HG03442 (cell line): ENCODE data around the gene COG1.
"Not testable (repeated sequence)": the region's sequence is repeated elsewhere in the genome, so short reads cannot be mapped to it uniquely, and the experiment has no call there.

Source experiments
- ATAC-seq: cut with Tn5 transposase; IDR thresholded peaks from one replicate; pipeline ENCODE4 v1.9.1; 2021; ENCODE audit warnings: mild to moderate bottlenecking, moderate library complexity; ENCODE audit not compliant: unreplicated experiment

COG1 gene

GRCh38 chr17:73192894-73193701, at the start of gene COG1:
Gene COG1 (plus strand): TSS chr17:73193055. CDS start chr17:73193070, 15 bp downstream.
- ATAC-seq: peak; percentile 53

DNA sequence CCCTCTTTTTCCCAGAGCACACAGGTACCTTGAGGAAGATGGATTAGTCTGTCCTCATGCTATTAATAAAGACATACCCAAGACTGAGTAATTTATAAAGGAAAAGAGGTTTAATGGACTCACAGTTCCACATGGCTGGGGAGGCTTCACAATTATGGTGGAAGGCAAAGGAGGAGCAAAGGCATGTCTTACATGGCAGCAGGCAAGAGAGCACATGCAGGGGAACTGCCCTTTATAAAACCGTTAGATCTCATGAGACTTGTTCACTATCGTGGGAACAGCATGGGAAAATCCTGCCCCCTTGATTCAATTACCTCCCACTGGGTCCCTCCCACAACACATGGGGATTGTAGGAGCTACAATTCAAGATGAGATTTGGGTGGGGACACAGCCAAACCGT, 48.6 kb upstream of the COG1 start:
- ATAC-seq: not testable (repeated sequence)

DNA sequence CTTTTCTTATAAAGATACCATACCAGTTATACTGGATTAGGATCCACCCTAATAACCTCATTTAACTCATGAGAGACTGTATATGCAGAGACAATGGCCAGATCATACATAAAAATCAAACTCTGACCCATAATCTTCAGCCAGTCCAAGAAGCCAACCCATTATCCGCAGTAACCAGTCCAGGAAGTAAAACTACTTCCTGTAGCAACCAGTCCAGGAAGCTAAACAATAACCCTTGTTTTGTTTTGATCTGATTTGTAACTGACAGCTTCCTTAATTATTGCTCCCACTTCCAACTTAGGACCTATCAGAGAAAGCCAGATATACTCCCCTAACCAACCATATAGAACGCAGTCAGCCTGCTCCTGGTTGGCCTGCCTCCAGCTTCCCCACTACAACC, 47.2 kb upstream of the COG1 start:
- ATAC-seq: no peak

DNA sequence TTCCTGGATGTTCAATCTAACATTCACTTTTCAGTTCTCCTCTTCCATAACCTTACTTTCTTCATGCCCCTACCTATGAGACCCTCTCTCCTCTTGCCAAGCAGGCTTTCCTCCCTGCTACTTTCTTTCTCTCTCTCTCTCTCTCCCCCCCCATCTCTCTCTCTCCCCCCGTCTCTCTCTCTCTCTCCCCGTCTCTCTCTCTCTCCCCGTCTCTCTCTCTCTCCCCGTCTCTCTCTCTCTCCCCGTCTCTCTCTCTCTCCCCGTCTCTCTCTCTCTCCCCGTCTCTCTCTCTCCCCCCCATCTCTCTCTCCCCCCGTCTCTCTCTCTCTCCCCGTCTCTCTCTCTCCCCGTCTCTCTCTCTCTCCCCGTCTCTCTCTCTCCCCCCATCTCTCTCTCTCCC, 45.1 kb upstream of the COG1 start:
- ATAC-seq: not testable (repeated sequence)

DNA sequence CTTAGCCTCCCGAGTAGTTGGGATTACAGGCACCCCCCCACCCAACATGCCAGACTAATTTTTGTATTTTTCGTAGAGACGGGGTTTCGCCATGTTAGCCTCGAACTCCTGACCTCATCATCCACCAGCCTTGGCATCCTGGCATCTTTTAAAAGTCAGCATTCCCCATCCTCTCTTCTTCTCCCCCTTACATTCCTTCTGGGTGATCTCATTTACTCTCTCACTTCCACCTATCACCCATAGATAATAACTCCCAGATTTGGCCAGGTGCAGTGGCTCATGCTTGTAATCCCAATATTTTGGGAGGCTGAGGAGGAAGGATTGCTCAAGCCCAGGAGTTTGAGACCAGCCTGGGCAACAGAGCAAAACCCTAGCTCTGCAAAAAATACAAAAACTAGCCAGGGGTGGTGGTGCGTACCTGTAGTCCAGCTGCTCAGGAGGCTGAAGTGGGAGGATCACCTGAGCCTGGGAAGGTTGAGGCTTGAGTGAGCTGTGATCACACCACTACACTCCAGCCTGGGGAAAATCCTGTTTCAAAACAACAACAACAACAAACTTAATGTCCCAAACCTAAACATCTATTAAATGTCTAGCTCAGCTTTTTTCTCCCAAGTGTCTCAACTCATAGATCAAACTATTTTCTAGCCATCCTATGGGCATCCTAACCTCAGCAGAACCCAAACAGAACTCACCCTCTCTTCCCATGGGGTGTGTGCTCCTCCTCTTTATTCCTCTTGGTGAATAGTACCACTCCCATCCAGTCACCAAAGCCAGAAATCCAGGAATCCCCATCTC, 44.1 kb upstream of the COG1 start:
- no peak for ATAC-seq

DNA sequence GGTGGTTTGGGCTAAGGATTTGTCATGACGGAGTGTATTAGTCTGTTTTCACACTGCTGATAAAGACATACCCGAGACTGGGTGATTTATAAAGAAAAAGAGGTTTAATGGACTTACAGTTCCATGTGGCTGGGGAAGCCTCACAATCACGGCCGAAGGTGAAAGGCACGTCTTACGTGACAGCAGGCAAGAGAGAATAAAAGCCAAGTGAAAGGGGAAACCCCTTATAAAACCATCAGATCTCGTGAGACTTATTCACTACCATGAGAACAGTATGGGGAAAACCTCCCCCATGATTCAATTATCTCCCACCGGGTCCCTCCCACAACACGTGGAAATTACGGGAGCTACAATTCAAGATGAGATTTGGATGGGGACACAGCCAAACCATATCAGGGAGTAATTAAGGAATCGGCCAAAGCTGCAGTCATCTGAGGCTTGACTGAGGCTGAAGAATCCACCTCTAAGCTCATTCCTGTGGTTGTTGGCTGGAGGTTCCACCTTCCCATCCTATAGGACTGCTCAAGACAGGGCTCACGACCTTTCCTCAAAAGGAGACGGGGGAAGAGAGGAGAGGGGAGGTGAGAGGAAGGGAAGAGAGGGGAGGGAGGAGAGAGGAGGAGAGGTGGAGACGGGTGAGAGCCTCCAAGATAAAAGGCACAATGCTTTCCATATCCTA, 42.1 kb upstream of the COG1 start:
- ATAC-seq: not testable (repeated sequence)

DNA sequence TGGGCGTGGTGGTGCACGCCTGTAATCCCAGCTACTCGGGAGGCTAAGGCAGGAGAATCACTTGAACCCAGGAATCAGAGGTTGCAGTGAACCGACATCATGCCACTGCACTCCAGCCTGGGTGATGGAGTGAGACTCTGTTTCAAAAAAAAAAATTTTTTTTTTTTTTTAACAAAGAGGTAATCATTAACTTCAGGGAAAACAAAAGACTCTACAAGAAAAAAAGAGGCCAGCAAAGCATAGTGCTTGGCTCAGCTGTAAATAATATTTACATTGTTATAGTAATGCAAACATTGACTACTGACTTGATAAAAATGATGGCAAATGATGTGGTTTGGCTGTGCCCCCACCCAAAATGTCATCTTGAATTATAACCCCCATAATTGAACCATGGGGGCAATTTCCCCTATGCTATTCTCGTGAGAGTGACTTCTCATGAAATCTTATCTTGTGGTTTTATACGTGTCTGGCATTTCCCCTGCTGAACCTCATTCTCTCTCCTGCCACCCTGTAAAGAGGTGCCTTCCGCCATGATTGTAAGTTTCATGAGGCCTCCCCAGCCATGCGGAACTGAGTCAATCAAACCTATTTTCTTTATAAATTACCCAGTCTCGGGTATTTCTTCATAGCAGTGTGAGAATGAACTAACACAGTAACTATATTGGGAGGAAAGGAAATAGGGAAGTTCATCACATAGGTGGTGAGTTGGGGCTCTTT, 40.8 kb upstream of the COG1 start:
- no peak for ATAC-seq

- ATAC-seq: peak; percentile 20
These were observed 37.3 kb upstream of the COG1 start for GRCh38 chr17:73155410-73156165.

DNA sequence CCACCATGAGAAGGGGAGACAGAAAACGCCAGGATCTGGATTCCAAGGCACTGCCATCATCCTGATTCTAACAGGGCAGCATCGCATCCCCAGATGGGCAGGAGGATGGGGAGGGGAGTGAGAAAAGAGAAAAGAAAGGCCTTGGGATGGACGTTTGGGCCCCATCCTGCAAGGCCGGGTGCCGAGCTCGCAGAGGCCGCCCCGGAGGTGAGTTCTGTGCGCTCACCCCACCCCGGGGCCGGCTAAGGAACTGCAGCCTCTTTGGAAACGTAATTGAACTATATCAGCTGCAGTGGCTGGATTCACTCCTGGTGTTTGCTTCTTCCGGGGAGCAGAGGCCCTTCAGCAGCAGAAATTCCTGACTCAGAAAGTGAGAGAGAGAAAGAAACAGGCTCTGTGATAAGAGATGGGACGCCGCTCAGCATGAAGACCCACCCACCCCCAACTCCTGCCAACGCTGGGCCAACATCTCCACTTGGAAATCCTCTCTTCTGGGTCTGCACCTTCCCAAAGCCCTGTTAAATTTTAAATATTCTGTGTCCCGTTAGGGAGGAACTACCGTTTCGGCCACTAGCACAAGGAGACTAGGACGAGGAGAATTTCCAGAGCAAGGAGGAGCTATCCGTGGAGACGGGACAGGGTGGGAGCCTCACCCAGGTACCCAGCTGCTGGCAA, 36.6 kb upstream of the COG1 start:
- peak; percentile 86 for ATAC-seq

- ATAC-seq: no peak
These were observed 35.9 kb upstream of the COG1 start for GRCh38 chr17:73156887-73157520.

- no peak for ATAC-seq
These were observed 35.3 kb upstream of the COG1 start for GRCh38 chr17:73157521-73157890.

DNA sequence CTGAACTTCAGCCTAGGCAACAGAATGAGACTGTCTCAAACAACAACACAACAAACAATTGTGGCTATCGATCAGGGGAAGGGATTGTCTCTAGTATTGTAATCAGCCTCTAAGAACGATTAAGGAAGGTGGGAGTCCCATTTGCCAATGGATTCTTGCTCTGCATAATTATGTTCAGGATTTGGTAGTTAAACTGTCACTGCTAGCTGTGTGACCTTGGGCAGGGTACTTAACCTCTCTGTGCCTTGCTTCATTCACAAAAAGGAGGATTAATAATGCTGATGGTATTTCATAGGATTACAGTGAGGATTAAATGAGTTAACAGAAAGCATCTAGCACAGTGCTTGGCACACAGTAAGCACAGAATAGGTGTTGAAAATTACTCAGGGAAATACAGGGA, 34.7 kb upstream of the COG1 start:
- ATAC-seq: no peak

GRCh38 chr17:73160980-73161630, 31.8 kb upstream of the COG1 start:
- no peak for ATAC-seq

DNA sequence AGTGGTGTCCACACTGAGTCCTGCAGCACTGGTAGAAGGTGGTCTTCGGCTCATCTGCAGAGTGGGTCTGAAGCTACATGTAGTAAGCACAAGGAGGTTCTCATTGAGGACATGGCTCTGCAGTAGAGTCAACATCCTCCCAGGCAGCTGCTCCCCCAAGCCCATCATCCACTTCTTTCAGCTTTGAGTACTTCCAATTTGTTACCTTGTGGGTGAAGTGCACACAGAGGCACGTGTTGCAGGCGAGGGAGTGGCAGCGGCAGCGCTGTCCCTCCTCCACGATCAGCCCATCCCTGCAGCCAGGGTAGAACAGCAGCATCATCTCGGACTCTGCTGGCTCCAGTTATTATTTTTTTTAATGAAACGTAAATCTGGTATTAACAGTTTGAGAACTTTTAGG, 29.8 kb upstream of the COG1 start:
- ATAC-seq: no peak

DNA sequence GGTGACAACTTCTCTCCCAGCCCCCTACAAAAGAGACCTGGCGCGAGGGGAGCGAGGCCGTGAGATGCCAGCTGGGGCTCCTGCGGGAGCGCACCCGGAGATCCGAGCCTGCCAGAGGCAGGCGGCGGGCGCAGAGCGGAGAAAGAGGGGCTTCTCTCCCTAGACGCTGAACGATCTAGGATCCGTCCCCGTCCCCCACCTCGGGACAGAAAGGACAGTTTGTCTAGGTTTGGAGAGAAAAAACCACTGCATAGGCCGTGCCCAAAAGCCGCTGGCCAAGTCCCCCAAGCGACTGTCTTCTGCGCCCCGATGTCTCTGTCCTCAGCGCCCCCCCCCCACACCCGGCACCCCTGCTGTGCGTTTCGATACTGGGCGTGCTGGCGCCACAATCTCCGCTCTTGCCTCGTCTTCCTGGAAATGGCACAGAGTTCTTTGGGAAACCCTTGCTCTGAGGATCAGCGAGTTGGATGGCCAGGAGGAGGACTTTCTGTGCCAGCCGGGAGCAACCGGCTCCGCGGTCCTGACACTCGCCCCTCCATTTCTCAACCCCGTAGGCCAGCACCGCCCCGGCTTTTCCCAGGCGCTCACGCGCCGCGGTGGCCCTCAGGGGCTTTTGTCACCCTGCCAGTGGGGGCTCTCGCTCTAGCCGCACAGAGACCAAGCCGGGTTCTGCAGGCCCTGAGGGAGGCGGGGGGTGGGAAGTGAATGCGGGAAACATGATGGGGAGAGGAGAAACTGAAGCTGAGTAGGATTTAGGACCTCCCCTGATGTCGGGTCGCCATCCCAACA, 27.0 kb upstream of the COG1 start:
- ATAC-seq: no peak

DNA sequence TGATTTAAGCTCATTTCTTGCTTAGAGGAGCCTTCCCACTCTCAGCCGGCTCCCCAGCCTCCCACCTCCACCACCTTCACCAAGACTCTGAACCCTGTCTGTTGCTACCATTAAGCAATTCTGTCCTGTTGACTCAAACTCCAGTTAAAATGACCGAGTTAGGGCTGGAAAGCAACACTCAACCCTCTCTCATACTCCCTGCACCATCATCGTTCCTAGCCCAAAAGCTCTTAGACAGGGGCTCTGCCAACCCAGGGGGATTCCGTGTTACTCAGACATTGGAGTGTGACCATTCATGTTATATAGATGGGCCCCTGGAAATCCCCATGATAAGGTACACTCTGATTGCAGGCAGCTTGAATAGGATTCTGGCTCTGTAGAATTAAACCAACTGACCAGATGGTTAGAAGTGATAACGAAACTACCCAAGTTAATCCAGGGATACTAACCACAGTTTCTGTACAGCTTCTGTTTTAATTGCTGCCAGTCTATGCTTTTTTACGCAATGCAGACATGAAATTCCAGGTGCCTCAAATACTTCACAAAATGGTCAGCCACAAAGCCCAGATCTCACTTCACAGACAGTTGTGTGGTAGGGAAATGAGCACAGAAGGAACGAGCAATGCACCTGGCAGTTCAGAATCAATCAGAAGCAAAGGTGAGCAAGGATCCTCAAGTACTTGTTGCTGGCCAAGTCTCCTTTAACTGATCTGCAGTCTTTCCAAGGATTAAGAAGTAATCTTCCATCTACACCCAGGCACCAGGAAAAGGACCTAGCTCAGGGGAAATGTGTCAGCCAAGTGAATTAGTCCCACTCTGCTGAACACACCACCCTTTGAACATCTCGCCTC, 25.9 kb upstream of the COG1 start:
- ATAC-seq: no peak

- no peak for ATAC-seq
These were observed 24.2 kb upstream of the COG1 start for GRCh38 chr17:73168667-73169066.
